Measurements from ENCODE around the gene PALLD.
"Not testable (repeated sequence)": the region's sequence is repeated elsewhere in the genome, so short reads cannot be mapped to it uniquely, and the experiment has no call there.

The PALLD gene

DNA sequence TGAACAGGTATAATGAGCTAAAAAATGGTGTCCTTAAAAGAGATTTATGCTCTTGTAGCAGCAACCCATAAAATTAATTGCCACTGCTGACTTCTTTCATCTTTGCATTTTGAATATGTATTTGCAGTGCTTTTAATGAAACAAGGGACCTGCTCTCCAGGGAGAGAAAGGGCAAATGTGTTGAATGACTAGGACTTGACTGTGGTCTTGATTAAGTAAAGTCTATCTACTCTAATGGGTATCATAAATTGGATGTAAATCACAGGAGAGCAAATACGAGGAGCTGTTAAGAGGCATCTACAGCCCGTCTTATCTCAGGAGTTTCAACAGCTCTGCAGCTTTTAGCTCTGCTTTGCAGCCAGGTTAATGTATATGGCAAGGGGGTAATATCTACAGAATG lies 216.4 kb downstream of the PALLD start:
- DNase-seq = peak; percentile 90

GRCh38 chr4:168715896-168716295 lies 219.0 kb downstream of the PALLD start:
- DNase-seq = no peak

DNA sequence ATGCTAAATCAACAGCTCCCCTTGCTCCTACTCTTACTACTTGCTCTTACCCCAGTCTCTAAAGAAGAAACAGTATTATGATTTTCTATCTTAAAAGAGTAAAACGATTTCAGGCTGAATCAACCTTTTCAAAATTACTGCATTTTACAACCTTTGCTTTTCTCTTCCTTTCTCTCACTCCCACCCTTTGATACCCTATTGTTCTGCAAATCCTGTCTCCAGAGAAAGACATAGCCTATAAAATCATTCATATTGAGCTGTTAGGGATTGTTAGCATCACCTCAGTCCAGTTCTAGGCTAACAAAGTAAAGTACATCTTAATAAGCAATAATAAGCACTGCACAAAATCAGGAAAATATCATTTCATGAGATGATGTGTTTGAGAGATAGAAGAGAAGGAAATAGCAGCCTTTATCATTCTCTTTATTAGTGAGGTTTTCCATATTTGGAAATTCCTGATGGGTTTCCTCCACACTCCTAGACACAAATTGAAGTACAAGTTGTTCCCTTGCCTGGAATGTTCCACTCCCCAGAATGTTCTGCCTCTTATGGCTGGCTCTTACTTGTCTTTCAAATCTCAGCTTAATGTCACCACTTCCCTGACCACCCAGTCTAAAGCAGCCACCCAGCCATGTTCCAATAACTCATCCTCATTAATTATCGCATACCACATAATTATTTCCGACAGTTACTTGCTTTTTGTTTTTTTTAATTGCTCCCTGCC lies 219.7 kb downstream of the PALLD start:
- DNase-seq = no peak

DNA sequence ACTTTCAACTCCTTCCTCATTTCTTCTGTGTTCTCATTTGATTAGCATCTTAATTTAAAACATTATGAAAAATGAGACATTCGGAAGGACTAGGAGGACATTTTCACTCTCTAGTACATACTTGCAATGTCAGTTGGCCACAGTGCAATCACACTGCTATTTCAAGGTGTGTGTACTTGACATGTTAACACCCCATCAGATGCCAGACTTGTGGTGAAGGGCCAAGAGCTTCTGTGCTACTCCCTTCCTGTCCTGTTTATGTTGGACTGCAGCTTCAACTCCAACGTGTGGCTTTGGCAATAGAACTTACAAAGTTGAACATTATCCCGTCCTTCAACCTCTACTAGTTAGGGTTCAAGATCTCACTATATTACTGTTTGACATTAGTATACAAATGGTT lies 221.0 kb downstream of the PALLD start:
- DNase-seq = no peak

- DNase-seq = no peak
Measured at GRCh38 chr4:168719725-168720124, 222.9 kb downstream of the PALLD start.

DNA sequence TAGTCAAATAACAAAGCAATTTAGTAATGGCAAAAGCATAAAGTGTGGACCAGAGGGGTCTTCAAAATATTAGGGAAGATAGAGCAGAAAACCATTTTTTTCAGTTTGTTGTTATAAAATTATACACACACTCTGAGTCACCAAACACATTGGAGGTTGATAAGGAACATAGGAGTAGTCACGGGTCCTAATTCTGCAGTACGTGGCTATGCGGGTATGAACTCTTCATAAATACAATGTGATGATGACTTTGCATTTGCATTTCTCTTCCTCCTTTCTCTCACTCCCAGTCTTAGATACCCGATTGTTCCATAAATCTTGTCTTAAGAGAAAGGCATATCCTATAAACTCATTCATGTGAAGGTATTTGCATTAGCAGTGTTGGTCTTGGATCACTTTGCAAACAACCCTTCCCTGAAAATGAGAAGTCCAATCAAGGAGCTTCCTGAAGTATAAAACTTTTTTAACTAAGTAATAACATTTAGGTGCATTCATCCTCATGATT lies 223.6 kb downstream of the PALLD start:
- no peak for DNase-seq

DNA sequence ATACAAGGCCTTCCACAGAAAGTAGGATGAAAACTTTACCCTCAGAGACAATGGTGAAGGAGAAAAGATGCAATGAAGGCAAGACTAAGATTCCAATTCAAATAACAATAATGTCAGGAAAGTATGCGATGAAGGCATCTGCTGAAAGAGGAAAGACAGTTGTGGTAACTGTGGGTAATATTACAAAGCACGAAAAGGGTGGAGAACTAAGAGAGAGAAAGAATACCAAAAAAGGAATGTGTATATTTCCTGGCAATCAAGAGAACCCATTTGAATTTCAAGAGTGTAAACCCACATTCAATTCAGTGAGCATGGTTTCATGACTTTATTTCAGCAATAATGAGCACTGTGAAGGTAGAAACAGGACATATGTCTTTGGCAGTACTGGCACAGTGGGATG lies 225.5 kb downstream of the PALLD start:
- no peak for DNase-seq

GRCh38 chr4:168723020-168723419 lies 226.2 kb downstream of the PALLD start:
- no peak for DNase-seq

DNA sequence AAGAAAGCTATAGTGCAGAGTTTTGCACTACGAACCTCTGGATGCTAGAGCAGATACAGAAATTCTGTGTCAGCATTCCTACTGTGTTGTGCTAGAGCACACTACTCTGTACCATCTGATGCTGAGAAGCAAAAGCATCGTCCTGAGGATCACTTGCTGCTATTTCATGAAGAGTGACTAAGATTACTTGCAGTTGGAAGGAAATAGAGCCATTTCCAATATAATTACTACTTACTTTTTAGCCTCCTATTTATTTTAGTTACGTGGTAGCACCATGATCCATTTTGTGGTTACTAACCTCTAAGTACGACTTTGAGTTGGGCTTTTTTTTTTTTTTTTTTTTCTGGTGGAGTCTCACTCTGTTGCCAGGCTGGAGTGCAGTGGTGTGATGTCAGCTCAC lies 226.7 kb downstream of the PALLD start:
- DNase-seq = no peak

- no peak for DNase-seq
Measured at GRCh38 chr4:168724243-168724642, 227.4 kb downstream of the PALLD start.

DNA sequence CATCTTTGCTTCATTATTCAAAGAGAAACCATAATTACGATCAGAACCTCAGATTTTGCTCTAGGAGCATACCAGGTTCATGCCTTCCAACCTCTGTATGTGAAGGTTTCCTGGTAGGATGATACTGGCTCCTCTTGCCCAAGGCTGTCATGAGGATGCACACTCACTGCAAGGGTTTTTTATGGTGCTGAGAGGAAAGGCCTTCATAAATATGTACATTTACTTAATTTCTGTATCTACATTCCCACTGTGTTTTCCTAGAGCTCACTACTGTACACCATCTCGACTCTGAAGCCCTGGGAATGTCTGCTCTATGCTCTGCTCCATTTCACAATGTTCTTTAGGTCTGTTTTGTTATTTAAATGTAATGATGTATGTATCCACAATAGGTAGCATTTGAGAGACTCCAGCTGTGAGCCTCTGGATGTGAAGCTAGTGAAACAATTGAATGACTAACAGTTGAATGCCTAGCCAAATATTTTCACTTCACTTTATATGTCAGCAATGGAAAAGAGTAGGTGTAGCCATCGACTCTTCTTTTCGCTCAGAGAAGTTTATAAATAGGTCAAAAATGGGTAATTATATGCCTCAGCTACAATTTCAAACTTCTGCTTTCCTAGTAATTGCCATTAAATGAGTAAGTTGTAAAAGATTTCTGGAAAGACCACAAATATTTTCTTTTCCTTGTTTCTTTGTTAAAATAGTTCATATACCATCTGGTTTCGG lies 228.0 kb downstream of the PALLD start:
- DNase-seq = no peak

GRCh38 chr4:168725930-168726329 lies 229.1 kb downstream of the PALLD start:
- DNase-seq = no peak

DNA sequence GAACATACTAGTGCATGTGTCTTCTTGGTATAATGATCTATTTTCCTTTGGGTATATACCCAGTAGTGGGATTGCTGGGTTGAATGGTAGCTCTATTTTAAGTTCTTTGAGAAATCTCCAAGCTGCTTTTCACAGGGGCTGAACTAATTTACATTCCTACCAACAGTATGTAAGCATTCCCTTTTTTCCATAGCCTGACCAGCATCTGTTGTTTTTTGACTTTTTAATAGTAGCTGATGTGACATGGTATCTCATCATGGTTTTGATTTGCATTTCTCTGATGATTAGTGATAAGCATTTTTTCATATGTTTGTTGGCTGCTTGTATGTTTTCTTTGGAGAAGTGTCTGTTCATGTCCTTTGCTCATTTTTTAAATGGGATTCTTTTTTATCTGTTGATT lies 230.3 kb downstream of the PALLD start:
- not testable (repeated sequence) for DNase-seq

GRCh38 chr4:168731006-168731636 lies 234.3 kb downstream of the PALLD start:
- no peak for DNase-seq

DNA sequence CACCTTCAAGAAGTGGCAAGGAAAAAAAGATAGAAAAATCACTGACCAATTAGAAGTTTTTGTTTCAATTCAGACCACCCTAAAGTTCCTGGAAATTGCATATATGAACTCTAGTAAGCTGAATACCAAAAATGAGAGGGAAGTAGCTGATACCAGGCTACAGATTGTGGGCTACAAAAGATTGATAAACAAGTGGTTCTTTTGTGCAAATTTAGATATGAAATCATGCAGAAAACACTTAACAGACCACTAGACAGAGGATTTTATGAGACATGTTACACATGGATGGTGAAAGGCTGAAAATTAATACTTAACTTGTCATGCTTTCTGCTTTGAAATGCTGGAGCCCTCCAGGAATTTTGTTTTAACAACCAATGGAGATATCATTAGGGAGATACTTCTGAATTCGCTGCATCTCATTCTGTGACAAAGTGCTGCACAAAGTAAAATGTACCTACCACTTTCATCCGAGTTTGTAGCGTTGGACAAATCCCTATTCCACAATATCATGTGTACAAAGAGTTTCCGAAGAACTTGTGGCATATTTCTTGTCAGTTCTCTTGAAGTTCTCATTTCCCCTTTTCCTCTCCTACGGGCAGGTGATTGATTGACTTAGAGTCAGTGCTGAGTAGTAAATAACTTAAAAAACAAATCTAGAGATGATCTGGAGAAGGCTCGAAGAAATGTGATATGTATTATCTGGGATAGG lies 235.0 kb downstream of the PALLD start:
- no peak for DNase-seq

DNA sequence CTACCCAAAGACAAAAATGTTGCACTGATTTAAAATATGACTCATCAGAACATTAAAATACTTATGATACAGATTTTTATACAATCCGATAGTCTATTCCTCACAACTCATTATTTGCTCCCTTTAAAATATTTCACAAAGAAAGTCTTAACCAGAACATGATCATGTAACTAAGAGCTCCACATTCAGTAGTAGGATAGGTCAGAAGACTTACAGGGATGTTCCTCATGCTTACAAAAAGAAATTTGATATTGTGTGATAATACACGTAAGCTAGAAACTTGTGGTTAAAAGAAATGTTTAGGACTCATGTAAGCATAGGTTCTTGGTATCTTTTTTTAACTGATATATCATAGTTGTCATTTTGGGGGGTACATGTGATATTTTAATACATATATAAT lies 235.9 kb downstream of the PALLD start:
- DNase-seq = no peak

- DNase-seq = no peak
Measured at GRCh38 chr4:168734703-168735678, 238.1 kb downstream of the PALLD start.

- no peak for DNase-seq
Measured at GRCh38 chr4:168735735-168736134, 238.9 kb downstream of the PALLD start.

GRCh38 chr4:168736860-168737805 lies 240.3 kb downstream of the PALLD start:
- no peak for DNase-seq

GRCh38 chr4:168737806-168738172 lies 240.9 kb downstream of the PALLD start:
- DNase-seq = no peak

GRCh38 chr4:168739886-168740285 lies 243.0 kb downstream of the PALLD start:
- no peak for DNase-seq
